Stimulated activated naive CD8-positive, alpha-beta T cell treated with anti-CD3 and anti-CD28 coated beads, Interleukin-15, Interleukin-2, amounts not matched to agents 100 U/mL and 50 U/mL, for 24 hours (primary cell): ENCODE data around the gene SLC22A7.
"Not testable (repeated sequence)": the region's sequence is repeated elsewhere in the genome, so short reads cannot be mapped to it uniquely, and the experiment has no call there.

ENCODE experiments used
- ATAC-seq: fragments of 150-1000 bp; cut with Tn5 transposase; one replicate; pipeline ENCODE4 v1.10.0; 2021
- DNase-seq: peaks from one replicate; pipeline ENCODE4 v3.0.0; 2021

SLC22A7 gene

GRCh38 chr6:43338243-43338642 lies 40.2 kb downstream of the SLC22A7 start:
- no peak for ATAC-seq
- no peak for DNase-seq

- no peak for ATAC-seq
Observed at GRCh38 chr6:43339168-43339567, 41.1 kb downstream of the SLC22A7 start.

GRCh38 chr6:43346243-43346642 lies 48.2 kb downstream of the SLC22A7 start:
- not testable (repeated sequence) for ATAC-seq, DNase-seq

More at GRCh38 chr6:43339168-43339567, 41.1 kb downstream of the SLC22A7 start:
- no peak for DNase-seq

- no peak for DNase-seq
- peak; percentile 23 for ATAC-seq
Observed at GRCh38 chr6:43347021-43347420, 49.0 kb downstream of the SLC22A7 start.

- DNase-seq (no peak), ATAC-seq (no peak)
Observed at GRCh38 chr6:43347444-43347843, 49.4 kb downstream of the SLC22A7 start.

- ATAC-seq, DNase-seq: not testable (repeated sequence)
Observed at GRCh38 chr6:43351951-43352350, 53.9 kb downstream of the SLC22A7 start.
